Measurements from ENCODE around the gene THUMPD3. TPM values are rescaled to one million over a fixed set of nuclear protein-coding genes. Genes with fewer than 3 reads are reported as not detected.

THUMPD3 gene
- total RNA-seq, 1 donor: 50.1 TPM

- TF ChIP-seq, protein P1, sequence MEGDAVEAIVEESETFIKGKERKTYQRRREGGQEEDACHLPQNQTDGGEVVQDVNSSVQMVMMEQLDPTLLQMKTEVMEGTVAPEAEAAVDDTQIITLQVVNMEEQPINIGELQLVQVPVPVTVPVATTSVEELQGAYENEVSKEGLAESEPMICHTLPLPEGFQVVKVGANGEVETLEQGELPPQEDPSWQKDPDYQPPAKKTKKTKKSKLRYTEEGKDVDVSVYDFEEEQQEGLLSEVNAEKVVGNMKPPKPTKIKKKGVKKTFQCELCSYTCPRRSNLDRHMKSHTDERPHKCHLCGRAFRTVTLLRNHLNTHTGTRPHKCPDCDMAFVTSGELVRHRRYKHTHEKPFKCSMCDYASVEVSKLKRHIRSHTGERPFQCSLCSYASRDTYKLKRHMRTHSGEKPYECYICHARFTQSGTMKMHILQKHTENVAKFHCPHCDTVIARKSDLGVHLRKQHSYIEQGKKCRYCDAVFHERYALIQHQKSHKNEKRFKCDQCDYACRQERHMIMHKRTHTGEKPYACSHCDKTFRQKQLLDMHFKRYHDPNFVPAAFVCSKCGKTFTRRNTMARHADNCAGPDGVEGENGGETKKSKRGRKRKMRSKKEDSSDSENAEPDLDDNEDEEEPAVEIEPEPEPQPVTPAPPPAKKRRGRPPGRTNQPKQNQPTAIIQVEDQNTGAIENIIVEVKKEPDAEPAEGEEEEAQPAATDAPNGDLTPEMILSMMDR (IDR thresholded peaks at IDR 0.05; ENCODE audit: insufficient read depth, low read depth, low read length): no peak
- no peak overlapping the region for H3K4me3 ChIP-seq (ENCODE audit: low read depth, low read length)
- no peak for DNase-seq (ENCODE audit: low read depth)
Observed at GRCh38 chr3:9387322-9387655, 24.4 kb downstream of the THUMPD3 start.

DNA sequence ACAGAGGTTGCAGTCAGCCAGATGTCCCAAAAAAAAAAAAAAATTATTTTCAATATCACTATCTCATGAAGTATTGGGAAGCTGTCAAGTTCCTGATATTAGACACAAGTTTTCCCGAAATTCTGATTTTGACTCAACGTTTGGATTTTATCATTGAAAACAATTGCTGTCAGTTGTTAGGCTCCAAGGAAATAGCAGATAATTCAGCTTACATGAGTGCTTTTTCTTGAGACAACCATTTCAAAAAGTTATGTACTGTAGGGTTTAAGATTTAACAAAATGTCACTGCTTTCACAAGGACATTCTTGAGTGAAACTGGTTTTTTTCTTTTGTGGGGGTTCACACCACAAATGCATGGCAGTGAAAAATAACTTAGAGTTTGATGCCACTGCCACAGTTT, 25.3 kb downstream of the THUMPD3 start:
- H3K4me3 ChIP-seq (ENCODE audit: low read depth, low read length): no peak overlapping the region
- DNase-seq (ENCODE audit: low read depth): no peak
- TF ChIP-seq, protein P1 (IDR thresholded peaks at IDR 0.05; ENCODE audit: insufficient read depth, low read depth, low read length): no peak

DNA sequence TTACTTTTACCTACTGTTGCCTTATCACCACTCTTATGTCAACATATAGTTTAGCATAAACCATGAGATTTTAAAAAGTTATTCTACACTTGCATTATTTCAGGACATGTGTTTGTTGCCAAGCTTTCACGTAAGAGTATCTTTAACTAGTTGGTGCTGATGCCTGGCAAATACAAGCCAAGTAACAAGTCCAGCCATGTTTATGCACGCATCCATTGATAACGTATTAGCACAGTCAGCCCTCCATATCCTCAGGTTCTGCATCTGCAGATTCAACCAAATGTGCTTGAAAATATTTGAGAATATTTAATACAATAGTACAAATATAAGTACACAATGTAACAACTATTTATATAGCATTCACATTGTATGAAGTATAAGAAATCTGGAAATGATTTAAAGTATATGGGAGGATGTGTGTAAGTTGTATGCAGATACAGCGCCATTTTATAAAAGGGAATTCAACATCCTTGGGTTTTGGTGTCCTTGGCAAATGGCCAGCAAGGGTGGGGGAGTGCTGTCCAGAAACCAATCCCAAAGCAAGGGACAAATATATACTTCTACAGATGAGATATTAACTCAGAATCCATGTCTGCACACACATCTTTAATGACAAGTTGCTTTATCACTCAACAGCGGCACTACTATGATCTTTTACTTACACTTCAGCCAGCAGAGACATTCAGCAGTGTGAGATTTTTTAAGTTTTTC, 25.9 kb downstream of the THUMPD3 start:
- no peak overlapping the region for H3K4me3 ChIP-seq (ENCODE audit: low read depth, low read length)
- TF ChIP-seq, protein P1 (IDR thresholded peaks at IDR 0.05; ENCODE audit: insufficient read depth, low read depth, low read length): no peak
- no peak for DNase-seq (ENCODE audit: low read depth)

- DNase-seq (ENCODE audit: low read depth): no peak
- TF ChIP-seq, protein P1 (IDR thresholded peaks at IDR 0.05; ENCODE audit: insufficient read depth, low read depth, low read length): no peak
- no peak overlapping the region for H3K4me3 ChIP-seq (ENCODE audit: low read depth, low read length)
Observed at GRCh38 chr3:9390265-9390888, 27.5 kb downstream of the THUMPD3 start.

GRCh38 chr3:9392041-9392440, 29.2 kb downstream of the THUMPD3 start:
- H3K4me3 ChIP-seq (ENCODE audit: low read depth, low read length): no peak overlapping the region
- no peak for DNase-seq (ENCODE audit: low read depth)
- TF ChIP-seq, protein P1 (IDR thresholded peaks at IDR 0.05; ENCODE audit: insufficient read depth, low read depth, low read length): no peak

GRCh38 chr3:9395570-9396300, 32.9 kb downstream of the THUMPD3 start:
- peak overlapping the region; percentile 81 for H3K4me3 ChIP-seq (ENCODE audit: low read depth, low read length)
- TF ChIP-seq, protein P1 (IDR thresholded peaks at IDR 0.05; ENCODE audit: insufficient read depth, low read depth, low read length): no peak
- no peak for DNase-seq (ENCODE audit: low read depth)
